Hepatocyte (in vitro differentiated cells): ENCODE data around the gene CBL. TPM values are rescaled to one million over a fixed set of nuclear protein-coding genes. Genes with fewer than 3 reads are reported as not detected.

ENCODE experiments used
- DNase-seq: peaks from one replicate; pipeline ENCODE4 v3.0.0-alpha.2; 2016; ENCODE audit warnings: low spot score
- H2AFZ ChIP-seq: fragments of 200-600 bp; sonication (generic); 2 replicates; pipeline ENCODE4 v1.6.0; 2016; ENCODE audit warnings: antibody characterized with exemption, mild to moderate bottlenecking
- H3K27ac ChIP-seq: fragments of 200-600 bp; sonication (generic); 2 replicates; pipeline ENCODE4 v1.5.1; 2016; ENCODE audit warnings: mild to moderate bottlenecking
- H3K27me3 ChIP-seq: fragments of 200-600 bp; sonication (generic); 2 replicates; pipeline ENCODE4 v1.6.1; 2016
- H3K36me3 ChIP-seq: fragments of 200-600 bp; sonication (generic); replicated peaks from 2 replicates; pipeline ENCODE4 v1.5.1; 2016; ENCODE audit warnings: low read depth; ENCODE audit not compliant: insufficient read depth
- H3K4me1 ChIP-seq: fragments of 200-600 bp; sonication (generic); 2 replicates; pipeline ENCODE4 v1.5.1; 2016; ENCODE audit warnings: mild to moderate bottlenecking, moderate library complexity; ENCODE audit not compliant: insufficient read depth
- H3K4me2 ChIP-seq: fragments of 200-600 bp; sonication (generic); 2 replicates; pipeline ENCODE4 v1.6.0; 2016
- H3K4me3 ChIP-seq: fragments of 200-600 bp; sonication (generic); 2 replicates; pipeline ENCODE4 v1.5.1; 2016; ENCODE audit warnings: mild to moderate bottlenecking
- H3K79me2 ChIP-seq: fragments of 200-600 bp; sonication (generic); 2 replicates; pipeline ENCODE4 v1.6.0; 2017; ENCODE audit warnings: mild to moderate bottlenecking
- H3K9me2 ChIP-seq: fragments of 200-600 bp; sonication (generic); replicated peaks from 2 replicates; pipeline ENCODE4 v1.6.0; 2017; ENCODE audit warnings: mild to moderate bottlenecking; ENCODE audit not compliant: insufficient read depth
- H3K9me3 ChIP-seq: fragments of 200-600 bp; sonication (generic); 2 replicates; pipeline ENCODE4 v1.5.1; 2016; ENCODE audit warnings: low read depth, mild to moderate bottlenecking
- H4K20me1 ChIP-seq: fragments of 200-600 bp; sonication (generic); 2 replicates; pipeline ENCODE4 v1.6.0; 2016; ENCODE audit warnings: mild to moderate bottlenecking; ENCODE audit not compliant: insufficient read depth, poor library complexity, severe bottlenecking
- EZH2 ChIP-seq: fragments of 200-600 bp; sonication (generic); IDR thresholded peaks from 2 replicates; pipeline ENCODE4 v1.6.1; 2016; ENCODE audit warnings: antibody characterized with exemption, mild to moderate bottlenecking, borderline replicate concordance
- EZH2phosphoT487 ChIP-seq: fragments of 200-600 bp; sonication (generic); IDR thresholded peaks from one replicate; pipeline ENCODE4 v1.6.1; 2018; ENCODE audit warnings: antibody characterized with exemption, mild to moderate bottlenecking, low read depth, moderate library complexity; ENCODE audit not compliant: unreplicated experiment, severe bottlenecking
- WGBS: methylation state at CpG from one replicate; pipeline ENCODE4 v1.1.6; 2016; ENCODE audit warnings: low lambda C conversion rate; ENCODE audit errors: missing lambda C conversion rate; 5-methylcytosine and 5-hydroxymethylcytosine counted together
- polyA plus RNA-seq: library from polyadenylated mRNA; unstranded; fragments of >200 nt; fragmentation: Nextera tagmentation; extraction: Ambion mirVana; gene quantifications from 2 replicates; pipeline ENCODE4 v1.2.1, GENCODE V29; 2016
- total RNA-seq: library from RNA; depleted of rRNA; stranded (reverse); fragments of >200 nt; gene quantifications from 2 replicates; pipeline ENCODE4 v1.2.3, GENCODE V29; 2014
- TF ChIP-seq, protein P1 (sequence below): fragments of 200-600 bp; sonication (generic); IDR thresholded peaks from 2 replicates; pipeline ENCODE4 v1.5.1; 2016; ENCODE audit warnings: antibody characterized with exemption, mild to moderate bottlenecking; ENCODE audit not compliant: poor library complexity

The CBL gene
- total and polyA plus RNA-seq, 2 experiments from 2014 or later = 6.6 to 15.6 TPM

DNA sequence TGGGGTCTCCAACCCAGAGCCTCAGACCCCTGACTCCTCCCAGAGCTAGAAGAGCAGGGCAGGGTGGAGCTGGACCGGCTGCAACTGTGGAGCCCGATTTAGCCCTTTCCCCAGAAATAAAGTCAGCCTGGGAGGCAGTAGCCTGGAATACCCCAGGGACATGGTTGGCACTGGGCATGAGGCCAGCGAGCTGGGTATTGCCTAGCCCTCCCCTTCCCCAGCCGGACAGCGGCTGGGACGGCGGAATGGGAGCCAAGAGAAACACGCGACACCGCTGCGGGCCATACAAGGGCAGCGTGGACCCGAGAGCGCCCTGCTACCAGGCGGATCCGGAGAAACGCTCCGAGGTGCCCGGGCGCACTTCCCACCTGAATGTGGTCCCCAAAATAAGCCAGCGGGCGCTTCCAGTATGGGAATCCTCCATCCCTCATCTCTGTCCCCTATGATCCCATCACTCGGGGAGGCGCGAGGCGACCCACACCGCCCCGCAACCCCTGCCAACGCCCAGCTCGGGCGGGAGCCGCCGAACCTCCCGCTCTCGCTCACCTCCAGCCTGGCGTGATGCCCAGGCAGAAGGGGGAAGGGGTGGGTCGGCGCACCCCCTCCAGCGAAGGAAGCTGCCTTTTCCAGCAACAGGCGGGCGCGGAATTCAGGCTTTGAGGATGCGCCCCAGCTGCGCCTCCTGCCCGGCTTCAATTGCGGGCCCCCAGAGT lies 110.0 kb downstream of the CBL start:
- peaks cover 42% of the 10 kb centered on the region for H3K27me3 ChIP-seq
- peak overlapping the region; percentile 67 for H3K4me3 ChIP-seq
- no peaks in the 10 kb centered on the region for H3K79me2 ChIP-seq
- H2AFZ ChIP-seq = peak overlapping the region; percentile 52
- WGBS = 2% methylated on average over 44 of the region's 46 CpGs
- H3K9me3 ChIP-seq = no peaks in the 10 kb centered on the region
- H3K9me2 ChIP-seq = no peaks in the 10 kb centered on the region
- H4K20me1 ChIP-seq = no peaks in the 10 kb centered on the region
- peak overlapping the region; percentile 34 for H3K27ac ChIP-seq
- TF ChIP-seq EZH2phosphoT487 (no peak), EZH2 (peak; percentile 39)
- H3K4me1 ChIP-seq = peaks cover 23% of the 10 kb centered on the region
- DNase-seq = no peak
- H3K36me3 ChIP-seq = no peaks in the 10 kb centered on the region
- H3K4me2 ChIP-seq = peak overlapping the region; percentile 96

DNA sequence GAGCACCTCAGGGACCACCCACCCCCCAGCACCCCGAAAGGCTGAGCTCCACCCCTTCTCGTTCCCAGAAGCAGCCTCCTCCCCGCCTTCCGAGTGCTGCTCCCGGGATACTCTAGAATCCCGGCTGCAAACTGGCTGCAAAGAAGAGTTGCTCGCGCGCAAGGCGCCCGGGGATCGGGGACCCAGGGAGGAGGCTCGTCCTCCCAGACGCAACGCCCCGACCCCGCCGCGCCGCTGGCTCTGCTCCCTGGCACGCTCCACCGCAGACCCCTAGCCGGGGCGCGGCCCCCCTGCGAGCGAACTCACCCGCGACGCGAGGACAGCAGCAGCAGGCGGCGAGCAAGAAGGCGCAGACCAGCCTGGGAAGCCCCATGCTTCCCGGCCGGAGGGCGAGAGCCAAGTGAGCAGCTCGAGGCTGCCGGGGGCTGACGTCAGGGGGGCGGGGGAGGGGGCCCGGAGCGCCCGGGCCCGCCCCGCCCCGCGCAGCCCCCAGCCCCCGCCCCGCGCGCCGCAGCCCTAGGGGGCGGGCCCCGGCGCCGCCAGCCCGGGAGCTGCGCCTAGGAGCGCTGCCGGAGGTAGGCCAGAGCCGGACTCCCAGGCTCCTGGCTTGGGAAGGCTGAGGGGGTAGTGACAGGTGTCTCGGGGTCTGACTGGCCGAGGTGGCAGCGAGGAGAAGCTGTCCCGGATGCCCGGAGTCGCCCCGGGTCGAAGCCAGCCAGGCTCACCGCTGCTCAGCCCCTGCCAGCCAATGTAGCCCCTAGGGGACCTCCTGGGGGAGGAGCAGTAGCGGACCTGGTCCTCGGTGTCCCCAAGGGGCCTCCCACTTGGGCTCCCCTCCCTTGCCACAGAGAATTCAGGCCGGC lies 110.8 kb downstream of the CBL start, which contains the start of gene MCAM:
Gene MCAM, minus strand, starts transcription at position 402 of the 863 bp plus-strand sequence. Its CDS starts 29 bp downstream, at position 373.
- peaks cover 42% of the 10 kb centered on the region for H3K27me3 ChIP-seq
- no peaks in the 10 kb centered on the region for H3K79me2 ChIP-seq
- peak within 1 kb of the TSS; percentile 67 for H3K4me3 ChIP-seq
- H3K4me2 ChIP-seq = peak within 1 kb of the TSS; percentile 96
- no peaks in the 10 kb centered on the region for H3K9me3 ChIP-seq
- no peaks in the 10 kb centered on the region for H3K36me3 ChIP-seq
- no peaks in the 10 kb centered on the region for H3K9me2 ChIP-seq
- peak; percentile 65 for DNase-seq
- no peaks in the 10 kb centered on the region for H4K20me1 ChIP-seq
- TF ChIP-seq, protein P1, sequence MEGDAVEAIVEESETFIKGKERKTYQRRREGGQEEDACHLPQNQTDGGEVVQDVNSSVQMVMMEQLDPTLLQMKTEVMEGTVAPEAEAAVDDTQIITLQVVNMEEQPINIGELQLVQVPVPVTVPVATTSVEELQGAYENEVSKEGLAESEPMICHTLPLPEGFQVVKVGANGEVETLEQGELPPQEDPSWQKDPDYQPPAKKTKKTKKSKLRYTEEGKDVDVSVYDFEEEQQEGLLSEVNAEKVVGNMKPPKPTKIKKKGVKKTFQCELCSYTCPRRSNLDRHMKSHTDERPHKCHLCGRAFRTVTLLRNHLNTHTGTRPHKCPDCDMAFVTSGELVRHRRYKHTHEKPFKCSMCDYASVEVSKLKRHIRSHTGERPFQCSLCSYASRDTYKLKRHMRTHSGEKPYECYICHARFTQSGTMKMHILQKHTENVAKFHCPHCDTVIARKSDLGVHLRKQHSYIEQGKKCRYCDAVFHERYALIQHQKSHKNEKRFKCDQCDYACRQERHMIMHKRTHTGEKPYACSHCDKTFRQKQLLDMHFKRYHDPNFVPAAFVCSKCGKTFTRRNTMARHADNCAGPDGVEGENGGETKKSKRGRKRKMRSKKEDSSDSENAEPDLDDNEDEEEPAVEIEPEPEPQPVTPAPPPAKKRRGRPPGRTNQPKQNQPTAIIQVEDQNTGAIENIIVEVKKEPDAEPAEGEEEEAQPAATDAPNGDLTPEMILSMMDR = no peak
- TF ChIP-seq EZH2 (no peak), EZH2phosphoT487 (no peak)
- 4% methylated on average over 33 of the region's 74 CpGs for WGBS
- peaks cover 31% of the 10 kb centered on the region for H3K4me1 ChIP-seq
- H3K27ac ChIP-seq = peak within 1 kb of the TSS; percentile 34
- peak within 1 kb of the TSS; percentile 52 for H2AFZ ChIP-seq

DNA sequence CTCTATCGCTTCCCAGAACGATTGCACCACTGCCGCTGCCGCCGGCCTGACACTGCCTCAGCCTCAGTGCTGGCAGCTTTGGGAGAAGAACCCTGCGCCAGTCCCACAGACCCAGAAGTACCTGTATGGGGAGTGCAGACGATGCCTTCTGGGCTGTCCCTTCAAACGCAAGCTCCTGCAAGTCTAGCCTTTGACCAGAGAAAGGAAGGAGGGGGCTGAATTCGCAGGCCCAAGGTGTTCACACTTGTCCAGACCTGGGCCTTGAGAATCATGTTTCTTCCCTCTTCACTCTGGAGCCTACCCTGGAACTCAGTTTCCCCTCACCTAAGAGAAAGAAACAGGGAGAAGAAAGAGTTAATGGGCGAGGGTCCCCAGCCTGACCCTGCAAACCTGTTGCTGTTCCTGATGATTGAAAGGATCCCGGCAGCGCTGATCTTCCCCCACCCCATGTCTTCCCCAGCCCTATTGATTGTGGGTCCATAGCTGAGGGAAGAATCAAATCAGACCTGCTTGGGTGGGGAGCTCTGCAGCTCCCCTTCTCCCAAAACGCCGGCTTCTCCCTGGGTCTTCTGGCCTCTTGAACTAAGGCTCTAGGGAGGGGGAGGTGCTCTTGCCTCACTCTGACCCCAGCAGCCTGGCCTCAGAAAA lies 111.6 kb downstream of the CBL start:
- Histone ChIP-seq H3K4me3 (no peak overlapping the region), H3K36me3 (no peaks in the 10 kb centered on the region), H3K27me3 (peaks cover 42% of the 10 kb centered on the region), H3K9me3 (no peaks in the 10 kb centered on the region), H3K79me2 (no peaks in the 10 kb centered on the region), H2AFZ (no peak overlapping the region), H3K4me2 (peak overlapping the region; percentile 96), H4K20me1 (no peaks in the 10 kb centered on the region), H3K27ac (no peak overlapping the region), H3K9me2 (no peaks in the 10 kb centered on the region), H3K4me1 (peaks cover 31% of the 10 kb centered on the region)
- WGBS = 61% methylated on average over 14 of the region's 14 CpGs
- DNase-seq = no peak
- TF ChIP-seq EZH2phosphoT487 (no peak), EZH2 (no peak)
- TF ChIP-seq, protein P1 = no peak
